Activated CD4-positive, alpha-beta T cell treated with anti-CD3 and anti-CD28 coated beads, Interleukin-10, Interleukin-2, amounts not matched to agents 100 ng/mL and 50 ng/mL, durations not matched to agents 16 hours and 8 hours (primary cell): ENCODE data around the gene ZNF689.
"Not testable (repeated sequence)": the region's sequence is repeated elsewhere in the genome, so short reads cannot be mapped to it uniquely, and the experiment has no call there.

Source experiments
- DNase-seq: peaks from one replicate; pipeline ENCODE4 v3.0.0-alpha.2; 2020

ZNF689 gene

GRCh38 chr16:30590869-30591268, 19.3 kb downstream of the ZNF689 start:
- not testable (repeated sequence) for DNase-seq

- DNase-seq, result not testable (repeated sequence)
These were observed 20.6 kb downstream of the ZNF689 start for GRCh38 chr16:30589582-30589981.

DNA sequence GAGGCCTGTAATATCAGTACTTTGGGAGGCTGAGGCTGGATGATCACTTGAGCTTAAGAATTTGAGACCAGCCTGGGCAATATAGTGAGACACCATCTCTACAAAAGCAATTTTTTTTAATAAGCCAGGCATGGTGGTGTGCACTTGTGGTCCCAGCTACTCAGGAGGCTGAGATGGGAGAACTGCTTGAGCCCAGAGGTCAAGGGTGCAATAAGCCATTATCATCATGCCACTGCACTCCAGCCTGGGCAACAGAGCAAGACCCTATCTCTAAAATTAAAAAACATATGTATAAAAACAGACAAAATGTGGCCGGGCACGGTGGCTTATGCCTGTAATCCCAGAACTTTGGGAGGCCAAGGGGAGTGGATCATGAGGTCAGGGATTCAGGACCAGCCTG, 21.5 kb downstream of the ZNF689 start:
- no peak for DNase-seq

DNA sequence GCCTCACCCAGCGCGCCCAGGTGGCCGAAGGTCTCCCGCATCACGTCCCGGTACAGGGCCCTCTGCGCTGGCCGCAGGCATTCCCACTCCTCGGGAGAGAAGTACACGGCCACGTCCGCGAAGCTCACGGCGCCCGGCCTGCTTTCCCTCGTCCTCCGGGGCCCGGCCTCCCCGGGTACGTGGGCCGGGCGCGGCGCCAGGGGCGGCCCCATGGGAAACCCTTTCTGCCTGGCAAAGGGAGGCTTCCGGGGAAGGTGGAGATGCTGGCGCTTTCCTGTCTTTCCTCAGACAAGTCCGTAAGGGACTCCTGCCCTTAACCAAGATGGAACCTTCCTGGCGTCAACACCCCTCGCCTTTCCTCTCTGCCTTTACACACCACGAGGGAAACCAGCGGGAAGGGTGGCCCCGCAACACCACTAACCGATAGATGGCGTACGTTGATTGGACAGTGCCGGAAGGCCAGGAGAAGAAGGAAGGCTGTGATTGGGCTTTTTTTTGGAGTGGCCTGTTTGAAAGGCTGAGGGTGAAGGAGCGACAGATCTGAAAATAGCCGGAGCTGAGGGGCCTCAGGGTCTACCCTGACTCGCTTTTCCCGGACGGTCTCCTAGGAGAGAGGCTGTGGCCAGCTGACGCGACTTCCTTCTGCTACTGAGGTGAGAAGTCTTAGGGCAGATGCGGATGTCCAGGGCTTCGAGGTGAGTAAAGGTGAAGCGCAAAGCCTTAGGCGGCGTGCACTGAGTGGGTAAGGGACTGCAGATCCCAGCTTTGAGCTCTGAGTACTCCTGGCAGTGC, 24.6 kb downstream of the ZNF689 start, which contains the start of gene ZNF785:
ZNF785 (minus strand) TSS at position 298 of the 792 bp plus-strand sequence; CDS start at position 212, 86 bp downstream.
- DNase-seq, result peak; percentile 99

- peak; percentile 30 for DNase-seq
These were observed 25.2 kb downstream of the ZNF689 start for GRCh38 chr16:30585022-30585399.

GRCh38 chr16:30582611-30583340, 27.4 kb downstream of the ZNF689 start:
- DNase-seq, result no peak

GRCh38 chr16:30581457-30581856, 28.7 kb downstream of the ZNF689 start:
- DNase-seq, result no peak

GRCh38 chr16:30574678-30575077, 35.5 kb downstream of the ZNF689 start:
- no peak for DNase-seq

DNA sequence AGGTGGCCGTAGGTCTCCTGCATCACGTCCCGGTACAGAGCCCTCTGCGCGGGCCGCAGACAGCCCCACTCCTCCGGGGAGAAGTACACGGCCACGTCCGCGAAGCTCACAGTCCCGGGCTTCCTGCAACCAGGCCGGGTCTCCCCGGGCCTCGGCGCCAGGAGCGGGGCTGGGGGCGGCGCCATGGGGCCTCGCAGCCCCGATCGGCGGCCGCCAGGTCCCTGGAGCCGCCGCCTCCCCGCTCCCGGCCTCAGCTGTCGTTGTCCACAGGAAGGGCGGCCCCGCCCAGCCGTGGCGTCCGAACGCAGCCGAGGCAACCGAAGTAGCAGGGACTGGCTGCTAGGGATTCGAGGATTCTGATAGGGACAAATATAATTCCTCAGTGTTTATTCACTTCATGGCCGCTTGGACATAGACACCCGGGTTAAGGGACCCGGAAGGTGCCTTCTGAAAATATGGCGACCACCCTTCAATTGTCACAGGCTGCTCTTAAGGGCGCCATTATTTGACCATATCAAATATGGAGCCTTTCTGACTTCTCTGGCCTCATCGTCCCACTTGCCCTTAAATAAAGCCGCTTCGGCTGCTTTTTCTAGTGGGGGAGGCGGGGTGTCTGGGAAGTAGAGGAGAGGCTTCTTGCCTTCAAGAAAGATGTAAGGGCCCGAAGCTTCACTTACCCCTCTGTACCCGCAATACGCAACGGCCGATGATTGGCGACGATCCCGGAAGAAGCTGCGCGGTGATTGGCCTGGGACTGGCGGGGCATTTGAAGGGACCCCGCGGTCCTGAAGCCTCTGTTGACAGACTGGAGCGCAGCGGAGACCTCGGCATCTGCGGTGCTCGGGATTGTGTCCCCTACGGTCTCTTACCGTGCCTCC, 38.5 kb downstream of the ZNF689 start, which contains the start of gene ZNF688:
ZNF688 (minus strand) TSS at position 270 of the 878 bp plus-strand sequence; CDS start at position 185, 85 bp downstream.
- DNase-seq, result peak; percentile 98

- DNase-seq, result no peak
These were observed 39.3 kb downstream of the ZNF689 start for GRCh38 chr16:30570636-30571444.

DNA sequence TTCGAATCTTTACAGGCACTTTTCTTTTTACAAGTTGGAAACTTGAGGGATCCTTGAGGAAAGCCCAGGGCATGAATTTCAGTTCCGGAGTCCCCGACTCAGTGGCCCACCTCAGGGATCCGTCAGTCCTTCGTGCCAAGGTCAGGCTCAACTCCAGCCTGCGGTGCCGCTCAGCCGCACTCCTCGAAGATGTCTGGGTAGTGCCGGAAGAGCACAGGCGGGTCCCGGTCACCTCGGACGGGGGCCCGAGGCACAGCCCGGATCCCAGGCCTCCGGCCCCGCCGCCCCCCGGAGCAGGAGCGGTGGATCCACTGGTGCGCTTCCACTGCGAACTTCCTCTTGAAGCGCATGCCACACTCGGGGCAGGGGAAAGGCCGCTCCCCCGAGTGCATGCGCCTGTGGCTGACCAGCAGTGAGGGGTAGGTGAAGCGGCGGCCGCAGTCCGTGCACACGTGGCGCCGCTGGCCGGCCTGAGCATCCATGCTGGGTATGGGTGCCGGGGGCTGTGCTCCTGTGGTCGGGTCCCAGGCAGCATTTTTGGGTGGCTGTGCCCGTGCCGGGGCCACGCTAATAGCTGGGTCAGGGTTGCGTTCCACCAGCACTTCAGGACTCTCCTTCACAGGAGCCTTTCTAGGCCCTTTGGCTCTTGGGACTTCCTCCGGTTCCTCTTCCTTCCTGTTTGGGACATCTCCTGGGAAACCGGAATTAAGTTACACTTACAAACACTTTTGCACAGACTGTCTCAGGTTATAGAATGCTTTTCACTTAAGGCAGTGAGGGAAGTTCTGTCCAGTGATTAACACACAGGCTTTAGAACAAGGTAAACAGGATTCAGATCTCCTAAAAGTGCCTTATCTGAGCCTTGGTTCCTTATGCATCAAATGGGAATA, 40.2 kb downstream of the ZNF689 start:
- DNase-seq, result no peak

DNA sequence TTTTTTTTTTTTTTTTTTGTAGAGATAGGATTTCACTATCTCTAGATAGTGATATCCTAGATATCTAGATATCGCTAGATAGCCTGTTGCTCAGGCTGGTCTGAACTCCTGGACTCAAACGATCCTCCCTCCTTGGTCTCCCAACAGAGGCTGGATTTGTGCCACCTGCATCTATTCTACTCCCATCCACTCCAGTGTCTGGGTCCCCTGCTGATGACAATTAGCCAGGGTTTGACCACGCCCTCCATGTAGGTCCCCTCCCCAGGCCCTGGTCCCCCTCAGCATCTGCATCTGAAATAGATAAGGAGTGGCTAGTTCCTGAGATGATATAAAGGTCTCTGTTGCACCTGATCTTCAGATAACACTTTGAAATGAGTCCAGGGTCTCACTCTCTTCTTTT, 40.9 kb downstream of the ZNF689 start:
- DNase-seq, result no peak

DNA sequence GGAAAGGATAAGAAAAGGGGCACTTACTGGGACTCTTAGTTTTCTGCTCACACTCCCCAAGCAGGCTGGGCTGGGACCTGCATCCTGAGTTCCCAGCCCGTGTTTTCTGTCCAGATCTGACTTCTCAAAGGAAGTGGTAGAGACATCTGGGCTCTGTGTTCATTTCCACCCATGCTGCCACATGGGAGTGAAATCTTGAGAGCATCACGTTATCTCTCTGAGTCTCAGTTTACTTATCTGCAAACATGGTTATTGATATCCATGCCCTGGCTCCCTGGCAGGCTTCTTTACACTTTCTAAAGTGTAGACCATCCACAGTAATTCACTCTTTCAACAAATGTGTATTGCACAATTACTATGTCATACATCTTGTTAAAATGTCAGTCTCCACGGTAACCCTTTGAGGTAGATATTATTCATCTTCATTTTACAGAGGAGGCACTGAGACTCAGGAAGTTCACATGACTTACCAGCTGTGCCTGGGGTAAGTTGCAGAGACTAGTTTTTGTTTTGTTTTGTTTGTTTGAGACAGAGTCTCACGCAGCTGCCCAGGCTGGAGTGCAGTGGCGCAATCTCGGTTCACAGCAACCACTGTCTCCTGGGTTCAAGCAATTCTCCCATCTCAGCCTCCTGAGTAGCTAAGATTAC, 42.1 kb downstream of the ZNF689 start:
- DNase-seq, result peak; percentile 88

DNA sequence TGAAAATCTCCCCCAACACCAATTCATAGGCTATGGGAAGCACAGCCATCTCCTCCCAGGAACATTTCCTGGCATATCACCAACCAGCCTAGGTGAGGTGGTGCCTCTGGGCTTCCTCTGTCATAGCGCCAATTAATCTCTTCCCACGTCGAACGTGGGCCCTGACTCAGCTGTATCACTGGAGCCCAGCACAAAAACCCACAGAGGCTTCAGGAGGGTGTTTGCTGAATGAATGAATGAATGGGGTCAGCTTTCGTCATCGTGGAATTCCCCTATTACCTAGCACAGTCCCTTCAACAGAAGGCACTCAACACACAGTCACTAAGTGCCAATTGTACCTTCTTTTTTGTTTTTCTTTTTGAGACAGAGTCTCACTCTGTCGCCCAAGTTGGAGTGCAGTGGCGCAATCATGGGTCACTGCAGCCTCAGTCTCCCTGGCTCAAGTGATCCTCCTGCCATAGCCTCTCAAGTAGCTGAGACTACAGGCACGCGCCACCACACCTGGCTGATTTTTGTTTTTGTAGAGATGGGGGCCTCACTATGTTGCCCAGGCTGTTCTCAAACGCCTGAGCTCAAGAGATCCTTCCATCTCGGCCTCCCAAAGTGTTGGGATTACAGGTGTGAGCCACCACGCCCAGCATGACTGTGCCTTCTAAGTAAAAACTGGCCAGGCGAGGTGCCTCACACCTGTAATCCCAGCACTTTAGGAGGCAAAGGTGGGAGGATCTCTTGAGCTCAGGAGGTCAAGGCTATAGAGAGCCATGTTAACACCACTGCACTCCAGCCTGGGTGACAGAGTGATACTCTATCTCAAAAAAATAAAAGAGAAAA, 42.8 kb downstream of the ZNF689 start:
- peak; percentile 86 for DNase-seq

GRCh38 chr16:30566531-30566930, 43.7 kb downstream of the ZNF689 start:
- DNase-seq, result no peak

DNA sequence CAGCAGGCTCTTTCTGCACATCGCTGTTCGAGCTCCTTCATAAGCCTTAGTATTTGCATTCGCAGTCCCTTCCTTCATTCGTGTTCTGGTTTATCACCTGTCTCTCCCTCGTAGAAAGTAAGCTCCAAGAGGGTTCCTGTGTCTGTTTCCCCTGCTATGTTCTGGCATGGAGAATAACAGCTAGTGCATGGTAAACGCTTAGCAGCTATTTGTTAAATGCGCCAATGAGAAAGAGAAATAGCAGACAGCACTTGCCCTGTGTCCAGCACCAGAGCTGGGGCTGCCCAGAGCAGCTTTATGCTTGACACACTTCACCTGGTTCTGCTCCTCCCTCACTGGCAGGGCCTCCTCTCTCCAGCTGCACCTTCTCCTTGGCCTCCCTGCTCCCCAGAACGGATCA, 44.2 kb downstream of the ZNF689 start:
- DNase-seq, result no peak

- DNase-seq, result no peak
These were observed 44.7 kb downstream of the ZNF689 start for GRCh38 chr16:30565526-30565925.

GRCh38 chr16:30562021-30562420, 48.2 kb downstream of the ZNF689 start:
- no peak for DNase-seq

DNA sequence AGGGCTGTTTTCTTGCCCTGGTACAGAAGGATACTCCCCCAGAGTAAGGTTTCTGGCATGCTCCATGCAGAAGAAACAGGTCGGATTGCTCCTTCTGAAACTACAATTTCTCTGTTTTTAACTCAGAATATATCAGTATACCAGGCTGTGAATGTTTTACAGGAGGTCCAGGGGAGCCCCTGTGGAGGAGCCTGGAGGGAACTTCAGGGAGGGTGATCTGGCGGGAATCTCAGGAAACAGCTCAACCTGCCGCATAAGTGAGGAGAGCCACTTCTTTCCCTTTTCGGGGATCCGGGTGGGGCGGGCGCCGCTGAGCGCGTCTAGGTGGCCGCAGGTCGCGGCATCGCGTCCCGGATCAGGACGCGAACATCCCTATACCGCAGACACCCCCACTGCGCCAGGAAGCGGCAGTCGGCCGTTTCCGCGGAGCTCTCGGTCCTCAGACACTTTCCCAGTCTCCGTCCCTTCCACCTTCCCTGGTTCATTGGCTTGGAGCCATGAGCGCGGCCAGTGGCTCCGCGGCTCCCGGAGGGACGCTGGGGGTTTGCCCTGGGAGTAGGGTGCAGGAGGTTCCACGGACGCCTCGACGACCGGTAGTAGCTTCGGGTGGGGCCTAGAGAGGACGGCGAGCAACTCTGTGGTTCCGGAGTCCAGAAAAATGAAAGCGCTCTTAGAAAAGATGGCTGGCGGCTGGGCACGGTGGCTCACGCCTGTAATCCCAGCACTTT, 48.9 kb downstream of the ZNF689 start:
- DNase-seq, result peak; percentile 34
